H9 (cell line): ENCODE measurements around the gene PTPRR. TPM values are rescaled to one million over a fixed set of nuclear protein-coding genes. Genes with fewer than 3 reads are reported as not detected.
A peak's percentile ranks its signal among the peaks of the same experiment; 100 is the strongest.

ENCODE experiments used
- DNase-seq: peaks from one replicate; pipeline ENCODE4 v3.0.0-alpha.2; 2017
- H2AFZ ChIP-seq: one replicate; pipeline ENCODE4 v1.6.1; 2013; ENCODE audit warnings: mild to moderate bottlenecking, low read length, control low read depth, moderate library complexity
- H2AK5ac ChIP-seq: 2 replicates; pipeline ENCODE4 v1.6.1; 2013; ENCODE audit warnings: low read length, control low read depth, mixed read lengths; ENCODE audit not compliant: insufficient read length
- H2BK120ac ChIP-seq: one replicate; pipeline ENCODE4 v1.6.1; 2013; ENCODE audit warnings: low read depth, mild to moderate bottlenecking, low read length, control low read depth, inconsistent platforms; ENCODE audit not compliant: poor library complexity, severe bottlenecking
- H2BK12ac ChIP-seq: 2 replicates; pipeline ENCODE4 v1.6.1; 2013; ENCODE audit warnings: low read length, control low read depth, mixed read lengths, low read depth; ENCODE audit not compliant: insufficient read length
- H2BK15ac ChIP-seq: 2 replicates; pipeline ENCODE4 v1.6.1; 2013; ENCODE audit warnings: low read depth, low read length, control low read depth
- H2BK20ac ChIP-seq: one replicate; pipeline ENCODE4 v1.6.1; 2013; ENCODE audit warnings: low read depth, mild to moderate bottlenecking, low read length, control low read depth, inconsistent platforms; ENCODE audit not compliant: poor library complexity, severe bottlenecking
- H2BK5ac ChIP-seq: 2 replicates; pipeline ENCODE4 v1.6.1; 2013; ENCODE audit warnings: low read length, control low read depth, mixed read lengths; ENCODE audit not compliant: insufficient read length
- H3K14ac ChIP-seq: 2 replicates; pipeline ENCODE4 v1.6.1; 2013; ENCODE audit warnings: low read length, control low read depth; ENCODE audit not compliant: insufficient read depth
- H3K18ac ChIP-seq: 2 replicates; pipeline ENCODE4 v1.6.1; 2013; ENCODE audit warnings: low read depth, mild to moderate bottlenecking, mixed read lengths, low read length, control low read depth; ENCODE audit not compliant: insufficient read length
- H3K23ac ChIP-seq: 2 replicates; pipeline ENCODE4 v1.6.1; 2013; ENCODE audit warnings: low read length, control low read depth, mixed read lengths, low read depth; ENCODE audit not compliant: insufficient read length
- H3K23me2 ChIP-seq: 2 replicates; pipeline ENCODE4 v1.6.1; 2013; ENCODE audit warnings: low read depth, mild to moderate bottlenecking, mixed read lengths, low read length, control low read depth; ENCODE audit not compliant: insufficient read length, poor library complexity, severe bottlenecking
- H3K27ac ChIP-seq: 2 replicates; pipeline ENCODE4 v1.5.1; 2013; ENCODE audit warnings: low read length, control low read depth, mixed read lengths, low read depth; ENCODE audit not compliant: insufficient read length
- H3K27me3 ChIP-seq: 2 replicates; pipeline ENCODE4 v1.6.1; 2013; ENCODE audit warnings: low read length, control low read depth, inconsistent platforms; ENCODE audit not compliant: insufficient read depth
- H3K4ac ChIP-seq: 2 replicates; pipeline ENCODE4 v1.6.1; 2013; ENCODE audit warnings: low read depth, mild to moderate bottlenecking, control low read depth, inconsistent platforms, low read length, moderate library complexity
- H3K4me1 ChIP-seq: 2 replicates; pipeline ENCODE4 v1.6.1; 2013; ENCODE audit warnings: low read length, control low read depth, inconsistent platforms; ENCODE audit not compliant: insufficient read depth
- H3K4me2 ChIP-seq: 2 replicates; pipeline ENCODE4 v1.6.1; 2013; ENCODE audit warnings: low read length, control low read depth, mixed read lengths; ENCODE audit not compliant: insufficient read length, insufficient read depth
- H3K56ac ChIP-seq: 2 replicates; pipeline ENCODE4 v1.6.1; 2013; ENCODE audit warnings: low read depth, mild to moderate bottlenecking, mixed read lengths, low read length, control low read depth; ENCODE audit not compliant: insufficient read length
- H3K79me1 ChIP-seq: 2 replicates; pipeline ENCODE4 v1.6.1; 2013; ENCODE audit warnings: low read depth, mild to moderate bottlenecking, moderate library complexity, low read length, control low read depth, inconsistent platforms; ENCODE audit not compliant: insufficient read depth, poor library complexity, severe bottlenecking
- H3K79me2 ChIP-seq: 2 replicates; pipeline ENCODE4 v1.6.1; 2013; ENCODE audit warnings: low read length, control low read depth, inconsistent platforms; ENCODE audit not compliant: insufficient read depth
- H3K9ac ChIP-seq: 2 replicates; pipeline ENCODE4 v1.6.1; 2013; ENCODE audit warnings: low read length, control low read depth, mixed read lengths; ENCODE audit not compliant: insufficient read length; ENCODE audit errors: extremely low read depth
- H3K9me3 ChIP-seq: one replicate; pipeline ENCODE4 v1.6.1; 2013; ENCODE audit warnings: low read depth, low read length, inconsistent platforms; ENCODE audit not compliant: control insufficient read depth
- H3T11ph ChIP-seq: one replicate; pipeline ENCODE4 v1.6.1; 2013; ENCODE audit warnings: mild to moderate bottlenecking, low read length, control low read depth, inconsistent platforms
- H4K20me1 ChIP-seq: one replicate; pipeline ENCODE4 v1.6.1; 2013; ENCODE audit not compliant: control insufficient read depth, insufficient read length, insufficient read depth
- H4K5ac ChIP-seq: 2 replicates; pipeline ENCODE4 v1.6.1; 2013; ENCODE audit warnings: low read depth, mild to moderate bottlenecking, mixed read lengths, low read length, control low read depth; ENCODE audit not compliant: insufficient read length
- H4K8ac ChIP-seq: replicated peaks from 2 replicates; pipeline ENCODE4 v1.6.1; 2013; ENCODE audit warnings: low read length, control low read depth, mixed read lengths, low read depth; ENCODE audit not compliant: insufficient read length
- H4K91ac ChIP-seq: 2 replicates; pipeline ENCODE4 v1.6.1; 2013; ENCODE audit warnings: low read depth, mild to moderate bottlenecking, moderate library complexity, mixed read lengths, low read length, control low read depth; ENCODE audit not compliant: insufficient read length
- H3K27ac Mint-ChIP-seq, 3 experiments: 2 replicates in 2 of 3; 3 replicates in 1 of 3; pipeline ENCODE4 v1.8.0; 2020 to 2021; ENCODE audit warnings: mixed read lengths in 3 of 3, mild to moderate bottlenecking in 1 of 3, moderate library complexity in 1 of 3
- H3K27me3 Mint-ChIP-seq: 2 replicates; pipeline ENCODE4 v1.8.0; 2021; ENCODE audit warnings: low read depth, mild to moderate bottlenecking, moderate library complexity, mixed read lengths
- H3K36me3 Mint-ChIP-seq, 3 experiments: 2 replicates in 2 of 3; 3 replicates in 1 of 3; pipeline ENCODE4 v1.8.0; 2020 to 2021; ENCODE audit warnings: low read depth in 3 of 3, mixed read lengths in 3 of 3; ENCODE audit not compliant: insufficient read depth in 1 of 3
- H3K4me1 Mint-ChIP-seq, 2 experiments: 2 replicates each; pipeline ENCODE4 v1.8.0; 2020; ENCODE audit warnings: mixed read lengths in 2 of 2
- H3K4me3 Mint-ChIP-seq, 2 experiments: 2 replicates in 1 of 2; 3 replicates in 1 of 2; pipeline ENCODE4 v1.8.0; 2020 to 2021; ENCODE audit warnings: mild to moderate bottlenecking in 2 of 2, mixed read lengths in 2 of 2, moderate library complexity in 1 of 2
- H3K9me3 Mint-ChIP-seq, 2 experiments: 2 replicates in 1 of 2; 3 replicates in 1 of 2; pipeline ENCODE4 v1.8.0; 2020; ENCODE audit warnings: mild to moderate bottlenecking in 2 of 2, mixed read lengths in 2 of 2, moderate library complexity in 1 of 2
- WGBS: extraction: QIAGEN DNeasy Blood & Tissue Kit; methylation state at CpG from one replicate; pipeline ENCODE4 v1.1.7; 2013; ENCODE audit warnings: missing lambda C conversion rate, low lambda C conversion rate, mixed read lengths; ENCODE audit not compliant: insufficient read length; ENCODE audit errors: extremely low coverage; 5-methylcytosine and 5-hydroxymethylcytosine counted together
- total RNA-seq: library from RNA; stranded (reverse); gene quantifications from 2 replicates; pipeline ENCODE4 v1.2.1, GENCODE V29; 2021
- TF ChIP-seq, protein P1 (sequence below): fragments of 200-600 bp; sonication (generic); conservative IDR thresholded peaks from 3 replicates; pipeline ENCODE4 v1.8.0; 2021; ENCODE audit warnings: antibody characterized with exemption, mild to moderate bottlenecking

The PTPRR gene
- total RNA-seq, 1 experiment from 2014 or later = 0.22 TPM

DNA sequence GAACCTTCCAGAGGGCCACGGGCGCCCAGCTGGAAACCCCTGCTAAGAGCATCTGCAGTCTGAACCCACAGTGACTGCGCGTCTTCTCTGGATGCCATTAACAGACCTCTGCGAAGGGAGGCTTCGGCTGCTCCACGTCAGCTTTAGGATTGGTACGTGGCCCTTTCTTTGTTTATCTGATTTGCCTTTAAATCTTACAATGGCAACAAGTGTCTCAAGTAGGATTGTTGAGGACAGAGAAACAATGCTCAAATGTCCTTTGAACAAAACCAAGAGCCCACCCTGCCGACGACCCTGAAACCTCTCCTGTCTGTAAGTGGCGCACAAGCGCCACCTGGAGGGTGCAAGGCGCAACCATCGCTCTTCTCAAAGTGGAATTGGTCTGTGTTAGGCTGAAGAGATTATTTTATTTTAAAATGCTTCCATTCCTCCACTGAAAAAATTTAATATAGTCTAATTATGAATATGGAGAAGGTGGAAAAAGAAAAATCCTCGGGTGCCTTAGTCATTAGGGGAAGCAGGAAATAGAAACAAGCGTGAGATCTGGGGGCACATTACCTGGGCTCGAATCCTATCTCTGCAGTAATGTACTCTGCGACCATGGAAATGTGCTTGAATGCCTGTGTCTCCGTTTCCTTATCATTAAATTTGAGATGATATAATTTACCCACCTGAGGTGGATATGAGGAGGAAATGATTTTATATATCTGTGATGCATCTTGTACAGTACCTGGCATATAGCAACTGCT lies 200.7 kb downstream of the PTPRR start:
- no peak overlapping the region for H2BK12ac ChIP-seq
- H3K14ac ChIP-seq = no peak overlapping the region
- DNase-seq = peak; percentile 79
- no peak overlapping the region for H2BK5ac ChIP-seq
- peak overlapping the region in 1 of 2 experiments; percentile 58; a peak in 2 of 5 replicates for H3K4me3 Mint-ChIP-seq
- no peaks in the 10 kb centered on the region; a peak in 1 of 5 replicates for H3K9me3 Mint-ChIP-seq
- H2BK15ac ChIP-seq = no peak overlapping the region
- no peak overlapping the region for H4K91ac ChIP-seq
- H2AK5ac ChIP-seq = no peak overlapping the region
- H2AFZ ChIP-seq = peak overlapping the region; percentile 98
- H3K4me1 ChIP-seq = peaks cover 12% of the 10 kb centered on the region
- no peak overlapping the region for H4K8ac ChIP-seq
- H2BK120ac ChIP-seq = no peak overlapping the region
- WGBS = no CpG with 5 or more reads among the region's 19 CpGs
- H3K27ac Mint-ChIP-seq = peak overlapping the region in 1 of 3 experiments; percentile 87; a peak in 2 of 7 replicates
- H3T11ph ChIP-seq = peak overlapping the region; percentile 29
- H3K27me3 ChIP-seq = no peaks in the 10 kb centered on the region
- no peaks in the 10 kb centered on the region for H3K79me1 ChIP-seq
- no peaks in the 10 kb centered on the region for H4K20me1 ChIP-seq
- H3K36me3 Mint-ChIP-seq = no peaks in the 10 kb centered on the region
- peaks cover 31 to 40% of the 10 kb centered on the region in 2 experiments for H3K4me1 Mint-ChIP-seq
- no peaks in the 10 kb centered on the region for H3K27me3 Mint-ChIP-seq
- H3K4me2 ChIP-seq = peak overlapping the region; percentile 59
- peaks cover 3% of the 10 kb centered on the region for H3K23me2 ChIP-seq
- TF ChIP-seq, protein P1, sequence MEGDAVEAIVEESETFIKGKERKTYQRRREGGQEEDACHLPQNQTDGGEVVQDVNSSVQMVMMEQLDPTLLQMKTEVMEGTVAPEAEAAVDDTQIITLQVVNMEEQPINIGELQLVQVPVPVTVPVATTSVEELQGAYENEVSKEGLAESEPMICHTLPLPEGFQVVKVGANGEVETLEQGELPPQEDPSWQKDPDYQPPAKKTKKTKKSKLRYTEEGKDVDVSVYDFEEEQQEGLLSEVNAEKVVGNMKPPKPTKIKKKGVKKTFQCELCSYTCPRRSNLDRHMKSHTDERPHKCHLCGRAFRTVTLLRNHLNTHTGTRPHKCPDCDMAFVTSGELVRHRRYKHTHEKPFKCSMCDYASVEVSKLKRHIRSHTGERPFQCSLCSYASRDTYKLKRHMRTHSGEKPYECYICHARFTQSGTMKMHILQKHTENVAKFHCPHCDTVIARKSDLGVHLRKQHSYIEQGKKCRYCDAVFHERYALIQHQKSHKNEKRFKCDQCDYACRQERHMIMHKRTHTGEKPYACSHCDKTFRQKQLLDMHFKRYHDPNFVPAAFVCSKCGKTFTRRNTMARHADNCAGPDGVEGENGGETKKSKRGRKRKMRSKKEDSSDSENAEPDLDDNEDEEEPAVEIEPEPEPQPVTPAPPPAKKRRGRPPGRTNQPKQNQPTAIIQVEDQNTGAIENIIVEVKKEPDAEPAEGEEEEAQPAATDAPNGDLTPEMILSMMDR = peak; percentile 99
- no peaks in the 10 kb centered on the region for H3K79me2 ChIP-seq
- no peak overlapping the region for H4K5ac ChIP-seq
- peak overlapping the region; percentile 33 for H3K18ac ChIP-seq
- H3K56ac ChIP-seq = no peak overlapping the region
- no peak overlapping the region for H3K4ac ChIP-seq
- no peak overlapping the region for H3K27ac ChIP-seq
- peak overlapping the region; percentile 60 for H2BK20ac ChIP-seq
- no peaks in the 10 kb centered on the region for H3K9me3 ChIP-seq
- H3K23ac ChIP-seq = no peak overlapping the region
- no peak overlapping the region for H3K9ac ChIP-seq
